Measurements from ENCODE around the gene PSMA8.
"Not testable (repeated sequence)": the region's sequence is repeated elsewhere in the genome, so short reads cannot be mapped to it uniquely, and the experiment has no call there.

PSMA8 gene

DNA sequence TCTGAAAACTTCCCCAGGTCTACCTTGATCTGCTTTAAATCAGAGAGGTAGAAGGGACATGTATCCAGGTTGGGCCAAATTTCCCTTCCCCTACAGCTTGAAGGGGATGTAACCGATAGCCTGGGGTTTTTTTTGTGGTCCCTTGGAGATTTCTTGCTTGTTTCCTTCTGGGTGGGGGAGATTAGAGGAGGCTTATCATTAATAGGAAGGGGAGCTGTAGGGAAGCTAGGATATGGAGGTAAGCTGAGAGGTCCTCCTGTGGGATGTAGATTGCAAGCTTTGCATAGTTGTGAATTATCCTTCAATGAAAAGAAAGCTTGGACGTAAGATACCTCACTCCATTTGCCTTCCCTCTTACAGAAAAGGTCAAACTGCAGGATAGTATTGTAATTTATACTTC lies 103.7 kb downstream of the PSMA8 start:
- DNase-seq (ENCODE audit: low read depth), result not testable (repeated sequence)

DNA sequence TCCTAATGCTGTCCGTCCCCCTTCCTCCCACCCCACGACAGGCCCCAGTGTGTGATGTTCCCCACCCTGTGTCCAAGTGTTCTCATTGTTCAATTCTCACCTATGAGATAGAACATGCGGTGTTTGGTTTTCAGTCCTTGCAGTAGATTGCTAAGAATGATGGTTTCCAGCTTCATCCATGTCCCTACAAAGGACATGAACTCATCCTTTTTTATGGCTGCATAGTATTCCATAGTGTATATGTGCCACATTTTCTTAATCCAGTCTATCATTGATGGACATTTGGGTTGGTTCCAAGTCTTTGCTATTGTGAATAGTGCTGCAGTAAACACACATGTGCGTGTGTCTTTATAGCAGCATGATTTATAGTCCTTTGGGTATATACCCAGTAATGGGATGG lies 105.0 kb downstream of the PSMA8 start:
- DNase-seq (ENCODE audit: low read depth), result not testable (repeated sequence)

DNA sequence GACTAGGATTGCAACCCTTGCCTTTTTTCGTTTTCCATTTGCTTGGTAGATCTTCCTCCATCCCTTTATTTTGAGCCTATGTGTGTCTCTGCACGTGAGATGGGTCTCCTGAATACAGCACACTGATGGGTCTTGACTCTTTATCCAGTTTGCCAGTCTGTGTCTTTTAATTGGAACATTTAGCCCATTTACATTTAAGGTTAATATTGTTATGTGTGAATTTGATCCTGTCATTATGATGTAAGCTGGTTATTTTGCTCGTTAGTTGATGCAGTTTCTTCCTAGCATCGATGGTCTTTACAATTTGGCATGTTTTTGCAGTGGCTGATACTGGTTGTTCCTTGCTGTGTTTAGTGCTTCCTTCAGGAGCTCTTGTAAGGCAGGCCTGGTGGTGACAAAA lies 108.7 kb downstream of the PSMA8 start:
- not testable (repeated sequence) for DNase-seq (ENCODE audit: low read depth)
